ENCODE data around the gene CFLAR. TPM values are rescaled to one million over a fixed set of nuclear protein-coding genes. Genes with fewer than 3 reads are reported as not detected.

The CFLAR gene
- total RNA-seq, 4 donors from 2014 or later, result 158 to 284 (median 220) TPM

GRCh38 chr2:201118121-201118960 lies 2.4 kb downstream of the CFLAR start:
- H3K4me3 ChIP-seq, result peak overlapping the region; percentile 82 to 95 (median 86)
- 1% methylated on average over 42 to 45 of the region's 48 CpGs for WGBS, 2 donors
- peak; percentile 84 to 91 for DNase-seq (ENCODE audit: low spot score in 2 of 2)
- TF ChIP-seq EP300 (IDR thresholded peaks at IDR 0.05) (peak in 1 of 2 donors; percentile 78), POLR2A (IDR thresholded peaks at IDR 0.05) (peak; percentile 39 to 61)
- TF ChIP-seq, protein P1, sequence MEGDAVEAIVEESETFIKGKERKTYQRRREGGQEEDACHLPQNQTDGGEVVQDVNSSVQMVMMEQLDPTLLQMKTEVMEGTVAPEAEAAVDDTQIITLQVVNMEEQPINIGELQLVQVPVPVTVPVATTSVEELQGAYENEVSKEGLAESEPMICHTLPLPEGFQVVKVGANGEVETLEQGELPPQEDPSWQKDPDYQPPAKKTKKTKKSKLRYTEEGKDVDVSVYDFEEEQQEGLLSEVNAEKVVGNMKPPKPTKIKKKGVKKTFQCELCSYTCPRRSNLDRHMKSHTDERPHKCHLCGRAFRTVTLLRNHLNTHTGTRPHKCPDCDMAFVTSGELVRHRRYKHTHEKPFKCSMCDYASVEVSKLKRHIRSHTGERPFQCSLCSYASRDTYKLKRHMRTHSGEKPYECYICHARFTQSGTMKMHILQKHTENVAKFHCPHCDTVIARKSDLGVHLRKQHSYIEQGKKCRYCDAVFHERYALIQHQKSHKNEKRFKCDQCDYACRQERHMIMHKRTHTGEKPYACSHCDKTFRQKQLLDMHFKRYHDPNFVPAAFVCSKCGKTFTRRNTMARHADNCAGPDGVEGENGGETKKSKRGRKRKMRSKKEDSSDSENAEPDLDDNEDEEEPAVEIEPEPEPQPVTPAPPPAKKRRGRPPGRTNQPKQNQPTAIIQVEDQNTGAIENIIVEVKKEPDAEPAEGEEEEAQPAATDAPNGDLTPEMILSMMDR (IDR thresholded peaks at IDR 0.05), result peak; percentile 25 to 73 (median 59)
- H3K4me1 ChIP-seq, result peaks cover 0 to 59% (median 26%) of the 10 kb centered on the region in 4 donors
- no peaks in the 10 kb centered on the region for H3K27me3 ChIP-seq
- H3K9me3 ChIP-seq, result no peaks in the 10 kb centered on the region
- H3K36me3 ChIP-seq, result peaks cover 0 to under 1% (median 0%) of the 10 kb centered on the region in 3 donors
- H3K27ac ChIP-seq, result peak overlapping the region; percentile 96 to 100 (median 99)

GRCh38 chr2:201118961-201119854 lies 3.2 kb downstream of the CFLAR start:
- Histone ChIP-seq H3K4me1 (peaks cover 0 to 63% (median 34%) of the 10 kb centered on the region in 4 donors), H3K27me3 (no peaks in the 10 kb centered on the region), H3K9me3 (no peaks in the 10 kb centered on the region), H3K4me3 (peak overlapping the region; percentile 82 to 95 (median 86)), H3K27ac (peak overlapping the region; percentile 96 to 100 (median 99)), H3K36me3 (no peaks in the 10 kb centered on the region)
- DNase-seq (ENCODE audit: low spot score in 2 of 2), result no peak
- WGBS, 2 donors, result 15 to 16% methylated on average over 12 of the region's 12 CpGs
- TF ChIP-seq POLR2A (IDR thresholded peaks at IDR 0.05) (no peak), EP300 (IDR thresholded peaks at IDR 0.05) (no peak)
- TF ChIP-seq, protein P1 (IDR thresholded peaks at IDR 0.05), result no peak

DNA sequence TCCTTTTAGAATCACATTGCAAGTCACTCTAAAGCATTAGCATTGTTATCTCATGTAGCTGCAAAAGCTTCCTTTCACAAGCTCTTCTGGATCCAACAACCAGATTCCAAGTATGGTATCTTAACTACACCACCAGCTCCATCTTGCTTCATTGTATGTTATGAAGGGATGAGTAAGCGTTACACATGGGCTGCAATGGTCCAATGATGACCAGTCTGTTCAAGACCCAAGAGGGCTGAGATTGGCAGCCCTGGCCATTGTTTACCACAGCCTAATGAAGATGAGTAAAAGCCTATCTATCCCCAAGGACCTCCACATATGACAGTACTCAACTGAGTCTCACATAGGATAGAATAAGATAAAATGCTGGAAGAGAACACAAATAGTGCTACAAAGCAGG lies 6.3 kb downstream of the CFLAR start:
- peaks cover 0 to 83% (median 65%) of the 10 kb centered on the region in 4 donors for H3K4me1 ChIP-seq
- no peak for DNase-seq (ENCODE audit: low spot score in 2 of 2)
- peak overlapping the region; percentile 20 to 100 (median 92) for H3K27ac ChIP-seq
- H3K27me3 ChIP-seq, result no peaks in the 10 kb centered on the region
- H3K4me3 ChIP-seq, result peak overlapping the region in 1 of 4 donors; percentile 82
- TF ChIP-seq POLR2A (IDR thresholded peaks at IDR 0.05) (no peak), EP300 (IDR thresholded peaks at IDR 0.05) (no peak)
- TF ChIP-seq, protein P1 (IDR thresholded peaks at IDR 0.05), result no peak
- H3K36me3 ChIP-seq, result no peaks in the 10 kb centered on the region
- no peaks in the 10 kb centered on the region for H3K9me3 ChIP-seq
- 95 to 100% methylated on average over 1 of the region's 1 CpG for WGBS, 2 donors

DNA sequence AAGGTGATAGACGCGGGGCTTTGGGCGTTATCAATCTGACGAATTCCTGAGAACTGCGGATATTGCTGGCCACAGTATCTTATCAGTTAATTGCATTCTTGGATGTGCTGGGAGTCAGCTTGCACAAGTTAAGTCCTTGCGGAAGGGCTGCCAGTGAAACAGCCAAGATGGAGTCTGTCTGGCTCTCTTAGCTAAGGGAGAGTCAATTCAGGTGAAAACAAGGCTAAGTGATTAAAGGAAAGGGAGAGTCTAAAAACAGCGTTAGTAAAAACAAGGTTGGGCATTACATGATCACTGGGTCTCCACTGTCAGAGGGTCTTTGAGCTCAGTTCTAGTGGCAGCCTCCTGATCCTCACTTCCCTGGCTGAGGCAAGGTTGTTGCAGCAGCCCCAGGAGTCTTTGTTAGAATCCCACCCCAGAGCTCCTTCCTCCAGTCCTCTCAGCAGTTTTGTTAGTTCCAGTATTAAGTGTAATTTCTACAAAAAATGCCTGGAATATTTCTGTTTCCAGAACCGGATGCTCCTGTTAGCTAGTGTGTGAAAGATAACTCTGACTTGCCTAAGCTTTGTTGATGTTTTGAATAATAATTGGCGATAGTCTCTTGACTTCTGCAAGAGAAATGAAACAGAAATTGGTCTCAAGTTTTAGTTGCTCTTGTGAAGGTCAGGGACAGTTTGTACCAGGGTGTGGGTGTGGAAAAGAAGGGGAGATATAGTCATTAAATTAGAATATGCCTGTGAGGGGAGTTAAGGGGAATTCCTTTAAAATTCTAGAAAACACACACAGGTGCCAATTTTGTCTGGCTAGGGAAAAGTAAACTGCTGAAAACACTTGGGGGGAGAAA lies 10.6 kb downstream of the CFLAR start:
- Histone ChIP-seq H3K9me3 (no peaks in the 10 kb centered on the region), H3K36me3 (no peaks in the 10 kb centered on the region), H3K4me1 (peaks cover 0 to 100% (median 92%) of the 10 kb centered on the region in 4 donors), H3K4me3 (peak overlapping the region in 2 of 4 donors; percentile 4 to 17), H3K27ac (peak overlapping the region; percentile 61 to 100 (median 92)), H3K27me3 (no peaks in the 10 kb centered on the region)
- TF ChIP-seq, protein P1 (IDR thresholded peaks at IDR 0.05), result no peak
- peak; percentile 78 to 86 for TF ChIP-seq EP300 (IDR thresholded peaks at IDR 0.05)
- 36 to 45% methylated on average over 9 of the region's 9 CpGs for WGBS, 2 donors
- DNase-seq (ENCODE audit: low spot score in 2 of 2), result no peak

Data from tibial nerve (tissue), 4 donors.